ENCODE measurements around the gene DDA1. TPM values are rescaled to one million over a fixed set of nuclear protein-coding genes. Genes with fewer than 3 reads are reported as not detected.

Gene DDA1
- total and polyA plus RNA-seq, 10 donors = 10.5 to 42.2 (median 23.5) TPM

DNA sequence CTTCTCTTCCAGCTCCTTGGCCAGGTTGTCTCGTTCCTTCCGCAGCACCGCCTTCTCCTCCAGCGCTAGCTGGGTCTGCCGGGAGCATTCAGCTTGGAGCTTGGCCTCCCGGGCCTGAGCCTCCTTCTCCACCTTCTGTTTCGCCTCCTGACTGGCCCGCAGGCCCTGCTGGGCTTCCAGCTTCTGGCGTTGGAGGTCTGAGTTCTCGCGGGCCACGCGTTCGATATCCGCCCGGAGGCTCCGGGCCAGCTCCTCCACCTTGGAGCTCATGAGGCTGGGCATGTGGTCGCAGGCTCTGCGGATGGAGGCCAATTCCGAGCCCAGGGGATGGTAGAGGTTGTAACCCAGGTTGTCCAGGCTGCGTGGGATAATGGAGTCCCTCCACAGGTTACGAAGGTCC lies 56.0 kb downstream of the DDA1 start:
- peaks cover 0 to 36% (median 0%) of the 10 kb centered on the region in 7 donors for H3K27me3 ChIP-seq (replicated peaks in 1 of 7)
- no peak overlapping the region for H3K27ac ChIP-seq
- no peak for DNase-seq
- peak in 1 of 3 donors; percentile 41 for TF ChIP-seq POLR2AphosphoS5 (IDR thresholded peaks at IDR 0.05)
- TF ChIP-seq, protein P1, sequence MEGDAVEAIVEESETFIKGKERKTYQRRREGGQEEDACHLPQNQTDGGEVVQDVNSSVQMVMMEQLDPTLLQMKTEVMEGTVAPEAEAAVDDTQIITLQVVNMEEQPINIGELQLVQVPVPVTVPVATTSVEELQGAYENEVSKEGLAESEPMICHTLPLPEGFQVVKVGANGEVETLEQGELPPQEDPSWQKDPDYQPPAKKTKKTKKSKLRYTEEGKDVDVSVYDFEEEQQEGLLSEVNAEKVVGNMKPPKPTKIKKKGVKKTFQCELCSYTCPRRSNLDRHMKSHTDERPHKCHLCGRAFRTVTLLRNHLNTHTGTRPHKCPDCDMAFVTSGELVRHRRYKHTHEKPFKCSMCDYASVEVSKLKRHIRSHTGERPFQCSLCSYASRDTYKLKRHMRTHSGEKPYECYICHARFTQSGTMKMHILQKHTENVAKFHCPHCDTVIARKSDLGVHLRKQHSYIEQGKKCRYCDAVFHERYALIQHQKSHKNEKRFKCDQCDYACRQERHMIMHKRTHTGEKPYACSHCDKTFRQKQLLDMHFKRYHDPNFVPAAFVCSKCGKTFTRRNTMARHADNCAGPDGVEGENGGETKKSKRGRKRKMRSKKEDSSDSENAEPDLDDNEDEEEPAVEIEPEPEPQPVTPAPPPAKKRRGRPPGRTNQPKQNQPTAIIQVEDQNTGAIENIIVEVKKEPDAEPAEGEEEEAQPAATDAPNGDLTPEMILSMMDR (IDR thresholded peaks at IDR 0.05 in 8 of 11, conservative IDR thresholded peaks at IDR 0.05 in 3 of 11) = no peak
- intact Hi-C loops (cut with DNase I; ENCODE audit: low total_unique reads) = no loop called here
- H3K4me3 ChIP-seq = no peak overlapping the region
- H3K9me3 ChIP-seq = no peaks in the 10 kb centered on the region
- peaks cover 9 to 44% (median 26%) of the 10 kb centered on the region in 6 donors for H3K4me1 ChIP-seq
- WGBS, 5 donors = 94 to 96% (median 95%) methylated on average over 20 to 22 of the region's 22 CpGs
- H3K36me3 ChIP-seq = peaks cover 0 to 32% (median 5%) of the 10 kb centered on the region in 6 donors

DNA sequence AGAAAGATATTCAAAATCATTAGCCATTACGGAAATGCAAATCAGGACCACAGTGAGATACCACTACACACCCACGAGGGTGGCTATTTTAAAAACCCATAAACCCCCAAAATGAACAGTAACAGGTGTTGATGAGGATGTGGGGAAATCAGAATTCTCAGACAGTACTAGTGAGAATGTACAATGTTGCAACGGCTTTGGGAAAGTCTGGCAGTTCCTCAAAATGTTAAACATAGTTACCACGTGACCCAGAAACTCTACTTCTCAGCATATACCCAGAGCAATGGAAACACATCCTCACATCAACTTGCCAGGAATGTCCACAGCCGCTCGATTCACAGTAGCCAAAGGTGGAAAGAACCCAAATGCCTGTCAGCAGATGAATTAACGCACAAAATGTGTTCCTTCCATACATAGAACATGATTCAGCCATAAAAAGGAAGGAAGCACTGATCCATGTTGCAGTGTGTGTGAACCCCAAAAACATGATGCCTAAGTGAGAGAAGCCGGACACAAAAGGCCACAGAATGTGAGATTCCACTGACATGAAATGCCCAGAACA lies 60.7 kb downstream of the DDA1 start:
- H3K4me1 ChIP-seq = peaks cover 9 to 81% (median 36%) of the 10 kb centered on the region in 6 donors
- no peaks in the 10 kb centered on the region for H3K9me3 ChIP-seq
- H3K36me3 ChIP-seq = peaks cover 0 to 10% (median 4%) of the 10 kb centered on the region in 6 donors
- H3K27ac ChIP-seq = peak overlapping the region in 7 of 8 donors; percentile 30 to 69 (median 56)
- intact Hi-C loops (cut with DNase I; ENCODE audit: low total_unique reads) = no loop called here
- peak overlapping the region in 3 of 8 donors; percentile 7 to 69 (median 42) for H3K4me3 ChIP-seq
- peaks cover 0 to 36% (median 0%) of the 10 kb centered on the region in 7 donors for H3K27me3 ChIP-seq (replicated peaks in 1 of 7)
- TF ChIP-seq POLR2AphosphoS5 (IDR thresholded peaks at IDR 0.05) (no peak), POLR2A (IDR thresholded peaks at IDR 0.05) (no peak)
- TF ChIP-seq, protein P1 (IDR thresholded peaks at IDR 0.05 in 8 of 11, conservative IDR thresholded peaks at IDR 0.05 in 3 of 11) = no peak
- 5 to 12% (median 8%) methylated on average over 8 of the region's 8 CpGs for WGBS, 5 donors
- no peak for DNase-seq

Other genes with a start within 250 kb of the DDA1 start
- 10 to 100 TPM in 5 of 7 donors, 1 to 10 TPM in 2; 7.7 to 15.3 (median 13.2) TPM for gene HAUS8, start 234.1 kb upstream of the DDA1 start, total RNA-seq
- gene HAUS8, start 234.1 kb upstream of the DDA1 start, polyA plus RNA-seq = 10 to 100 TPM; 20.5 to 24.5 (median 22.6) TPM
- gene MYO9B, start 233.8 kb upstream of the DDA1 start, total RNA-seq = 100 to 1,000 TPM; 232 to 329 (median 281) TPM
- 100 to 1,000 TPM in 2 of 3 donors, 10 to 100 TPM in 1; 70.5 to 192 (median 190) TPM for gene MYO9B, start 233.8 kb upstream of the DDA1 start, polyA plus RNA-seq
- 10 to 100 TPM; 17.2 to 30.4 (median 25.9) TPM for gene USE1, start 94.2 kb upstream of the DDA1 start, total RNA-seq
- gene USE1, start 94.2 kb upstream of the DDA1 start, polyA plus RNA-seq = 10 to 100 TPM; 65.1 to 74.4 (median 65.4) TPM
- 10 to 100 TPM in 6 of 7 donors, 1 to 10 TPM in 1; 7.7 to 28.6 (median 25.4) TPM for gene OCEL1, start 83.3 kb upstream of the DDA1 start, total RNA-seq
- 10 to 100 TPM; 20.4 to 31.8 (median 24.3) TPM for gene OCEL1, start 83.3 kb upstream of the DDA1 start, polyA plus RNA-seq
- 10 to 100 TPM; 11.6 to 15.0 (median 14.5) TPM for gene NR2F6, start 63.6 kb upstream of the DDA1 start, total RNA-seq
- gene NR2F6, start 63.6 kb upstream of the DDA1 start, polyA plus RNA-seq = 10 to 100 TPM in 1 of 3 donors, 1 to 10 TPM in 2; 6.6 to 11.9 (median 7.8) TPM
- gene USHBP1, start 44.8 kb upstream of the DDA1 start, total RNA-seq = 10 to 100 TPM in 2 of 7 donors, 1 to 10 TPM in 5; 4.4 to 16.6 (median 7.6) TPM
- gene USHBP1, start 44.8 kb upstream of the DDA1 start, polyA plus RNA-seq = 10 to 100 TPM in 2 of 3 donors, 1 to 10 TPM in 1; 3.1 to 16.6 (median 12.4) TPM
- 10 to 100 TPM; 61.7 to 84.3 (median 71.3) TPM for gene BABAM1, start 42.1 kb upstream of the DDA1 start, total RNA-seq
- 100 to 1,000 TPM in 2 of 3 donors, 10 to 100 TPM in 1; 74.8 to 133 (median 114) TPM for gene BABAM1, start 42.1 kb upstream of the DDA1 start, polyA plus RNA-seq
- 1 to 10 TPM; 1.9 to 5.0 (median 3.1) TPM for gene ANKLE1, start 27.7 kb upstream of the DDA1 start, total RNA-seq
- gene ANKLE1, start 27.7 kb upstream of the DDA1 start, polyA plus RNA-seq = 1 to 10 TPM; 2.2 to 4.3 (median 2.4) TPM
- 10 to 100 TPM in 5 of 7 donors, 1 to 10 TPM in 2; 7.7 to 18.7 (median 13.2) TPM for gene ABHD8, start 6.1 kb upstream of the DDA1 start, total RNA-seq
- gene ABHD8, start 6.1 kb upstream of the DDA1 start, polyA plus RNA-seq = 10 to 100 TPM in 1 of 3 donors, 1 to 10 TPM in 2; 6.5 to 12.6 (median 7.9) TPM
- gene MRPL34, start 3.7 kb upstream of the DDA1 start, total RNA-seq = 10 to 100 TPM; 37.5 to 93.2 (median 57.8) TPM
- 100 to 1,000 TPM in 2 of 3 donors, 10 to 100 TPM in 1; 95.4 to 153 (median 152) TPM for gene MRPL34, start 3.7 kb upstream of the DDA1 start, polyA plus RNA-seq
- gene ANO8, start 25.3 kb downstream of the DDA1 start, total RNA-seq = 10 to 100 TPM in 2 of 7 donors, 1 to 10 TPM in 5; 6.5 to 12.0 (median 9.4) TPM
- 1 to 10 TPM; 1.1 to 4.4 (median 1.5) TPM for gene ANO8, start 25.3 kb downstream of the DDA1 start, polyA plus RNA-seq
- gene GTPBP3, start 28.0 kb downstream of the DDA1 start, total RNA-seq = 10 to 100 TPM; 19.4 to 44.1 (median 28.2) TPM
- gene GTPBP3, start 28.0 kb downstream of the DDA1 start, polyA plus RNA-seq = 10 to 100 TPM; 13.0 to 24.5 (median 17.5) TPM
- gene PLVAP, start 67.8 kb downstream of the DDA1 start, total RNA-seq = 100 to 1,000 TPM; 233 to 555 (median 350) TPM
- 10 to 100 TPM; 26.6 to 57.9 (median 46.6) TPM for gene PLVAP, start 67.8 kb downstream of the DDA1 start, polyA plus RNA-seq
- 1 to 10 TPM in 6 of 7 donors, not detected in 1; 1.0 to 2.2 (median 1.7) TPM for gene CCDC194, start 84.6 kb downstream of the DDA1 start, total RNA-seq
- gene CCDC194, start 84.6 kb downstream of the DDA1 start, polyA plus RNA-seq = under 1 TPM; 0.13 to 0.18 (median 0.15) TPM
- 100 to 1,000 TPM; 159 to 257 (median 172) TPM for gene BST2, start 96.1 kb downstream of the DDA1 start, total RNA-seq
- gene BST2, start 96.1 kb downstream of the DDA1 start, polyA plus RNA-seq = 100 to 1,000 TPM in 2 of 3 donors, 10 to 100 TPM in 1; 91.4 to 240 (median 163) TPM
- 10 to 100 TPM; 31.7 to 45.2 (median 37.8) TPM for gene MVB12A, start 110.5 kb downstream of the DDA1 start, total RNA-seq
- 10 to 100 TPM; 42.0 to 62.0 (median 42.1) TPM for gene MVB12A, start 110.5 kb downstream of the DDA1 start, polyA plus RNA-seq
- not detected for gene TMEM221, start 139.1 kb downstream of the DDA1 start, total RNA-seq
- under 1 TPM in 2 of 3 donors, not detected in 1; 0.03 to 0.20 TPM for gene TMEM221, start 139.1 kb downstream of the DDA1 start, polyA plus RNA-seq
- gene NXNL1, start 151.4 kb downstream of the DDA1 start, total RNA-seq = not detected
- not detected for gene NXNL1, start 151.4 kb downstream of the DDA1 start, polyA plus RNA-seq
- 10 to 100 TPM; 11.3 to 23.3 (median 18.6) TPM for gene SLC27A1, start 161.0 kb downstream of the DDA1 start, total RNA-seq
- 10 to 100 TPM in 1 of 3 donors, 1 to 10 TPM in 2; 4.8 to 14.7 (median 9.3) TPM for gene SLC27A1, start 161.0 kb downstream of the DDA1 start, polyA plus RNA-seq
- 100 to 1,000 TPM in 2 of 7 donors, 10 to 100 TPM in 5; 70.6 to 111 (median 83.7) TPM for gene PGLS, start 202.1 kb downstream of the DDA1 start, total RNA-seq
- gene PGLS, start 202.1 kb downstream of the DDA1 start, polyA plus RNA-seq = 100 to 1,000 TPM in 2 of 3 donors, 10 to 100 TPM in 1; 94.8 to 118 (median 109) TPM
- 100 to 1,000 TPM in 4 of 7 donors, 10 to 100 TPM in 3; 89.4 to 146 (median 116) TPM for gene COLGALT1, start 246.1 kb downstream of the DDA1 start, total RNA-seq
- 10 to 100 TPM; 52.4 to 86.4 (median 83.1) TPM for gene COLGALT1, start 246.1 kb downstream of the DDA1 start, polyA plus RNA-seq